ENCODE results near the gene DIS3L2. TPM values are rescaled to one million over a fixed set of nuclear protein-coding genes. Genes with fewer than 3 reads are reported as not detected.
"Not testable (repeated sequence)": the region's sequence is repeated elsewhere in the genome, so short reads cannot be mapped to it uniquely, and the experiment has no call there.

The DIS3L2 gene
- total RNA-seq, 4 donors from 2014 or later: 13.3 to 31.0 (median 23.6) TPM

DNA sequence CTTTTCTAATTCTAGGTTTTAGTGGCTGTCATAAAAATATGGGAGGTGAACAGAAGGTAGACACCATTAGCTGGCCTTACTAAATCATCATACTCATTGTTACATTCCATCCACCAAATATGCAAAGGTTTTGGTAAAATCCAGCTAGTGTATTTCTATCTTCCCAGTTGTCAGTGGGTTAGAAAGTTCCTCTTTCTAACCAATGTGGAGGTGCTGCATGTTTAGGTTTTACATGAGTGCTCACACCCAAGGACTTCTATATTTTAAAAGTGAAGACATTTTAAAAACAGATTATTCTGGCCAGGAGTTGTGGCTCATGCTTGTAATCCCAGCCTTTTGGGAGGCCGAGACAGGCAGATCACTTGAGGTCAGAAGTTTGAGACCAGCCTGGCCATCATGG is 423.0 kb downstream of the DIS3L2 start:
- no peak overlapping the region for H3K27ac ChIP-seq
- no peak for ATAC-seq

DNA sequence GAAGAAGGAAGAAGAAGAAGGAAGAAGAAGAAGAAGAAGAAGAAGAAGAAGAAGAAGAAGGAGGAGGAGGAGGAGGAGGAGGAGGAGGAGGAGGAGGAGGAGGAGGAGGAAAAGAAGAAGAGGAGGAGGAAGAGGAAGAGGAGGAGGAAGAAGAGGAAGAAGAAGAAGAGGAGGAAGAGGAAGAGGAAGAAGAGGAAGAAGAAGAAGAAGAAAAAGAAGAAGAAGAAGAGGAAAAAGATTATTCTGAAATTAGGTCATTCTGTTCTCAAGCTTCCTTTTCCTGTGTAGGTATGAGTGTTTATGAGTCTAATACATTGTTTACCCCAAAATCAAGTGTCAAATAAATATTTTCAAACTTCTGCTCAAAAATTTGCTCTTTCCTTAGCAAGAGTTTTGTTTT is 423.5 kb downstream of the DIS3L2 start:
- not testable (repeated sequence) for H3K27ac ChIP-seq, H3K9me3 ChIP-seq, H3K36me3 ChIP-seq, ATAC-seq, H3K4me3 ChIP-seq
- Histone ChIP-seq H3K27me3 (peaks cover 95% of the 10 kb centered on the region), H3K4me1 (peaks cover 0 to 25% (median 3%) of the 10 kb centered on the region in 3 donors)

More for the DNA sequence above, 423.0 kb downstream of the DIS3L2 start:
- TF ChIP-seq EP300 (IDR thresholded peaks at IDR 0.05) (no peak), CTCF (IDR thresholded peaks at IDR 0.05) (no peak), POLR2AphosphoS5 (IDR thresholded peaks at IDR 0.05) (no peak), POLR2A (IDR thresholded peaks at IDR 0.05) (no peak)
- Histone ChIP-seq H3K27me3 (peaks cover 95% of the 10 kb centered on the region), H3K36me3 (no peaks in the 10 kb centered on the region), H3K9me3 (no peaks in the 10 kb centered on the region), H3K4me3 (no peak overlapping the region), H3K4me1 (peaks cover 0 to 25% (median 3%) of the 10 kb centered on the region in 3 donors)
- 100% methylated on average over 1 of the region's 1 CpG; no CpG with 5 or more reads in 1 of the 2 donors for WGBS, 2 donors (ENCODE audit: low coverage in 1 of 2)

- H3K36me3 ChIP-seq: no peaks in the 10 kb centered on the region
- H3K9me3 ChIP-seq: no peaks in the 10 kb centered on the region
- WGBS, 2 donors (ENCODE audit: low coverage in 1 of 2): 12 to 13% methylated on average over 10 to 20 of the region's 24 CpGs
- peaks cover 0 to 25% (median 3%) of the 10 kb centered on the region in 3 donors for H3K4me1 ChIP-seq
- no peak overlapping the region for H3K27ac ChIP-seq
- ATAC-seq: no peak
- H3K27me3 ChIP-seq: peaks cover 98% of the 10 kb centered on the region
- H3K4me3 ChIP-seq: no peak overlapping the region
- TF ChIP-seq EP300 (IDR thresholded peaks at IDR 0.05) (no peak), POLR2AphosphoS5 (IDR thresholded peaks at IDR 0.05) (no peak), CTCF (IDR thresholded peaks at IDR 0.05) (no peak), POLR2A (IDR thresholded peaks at IDR 0.05) (no peak)
Observed at GRCh38 chr2:232385660-232386489, 424.4 kb downstream of the DIS3L2 start.

- ATAC-seq: no peak
- 13% methylated on average over 6 of the region's 23 CpGs; no CpG with 5 or more reads in 1 of the 2 donors for WGBS, 2 donors (ENCODE audit: low coverage in 1 of 2)
- H3K4me1 ChIP-seq: peaks cover 0 to 25% (median 3%) of the 10 kb centered on the region in 3 donors
- peaks cover 98% of the 10 kb centered on the region for H3K27me3 ChIP-seq
- no peaks in the 10 kb centered on the region for H3K36me3 ChIP-seq
- no peak overlapping the region for H3K27ac ChIP-seq
- no peaks in the 10 kb centered on the region for H3K9me3 ChIP-seq
- no peak overlapping the region for H3K4me3 ChIP-seq
- no peak for TF ChIP-seq EP300 (IDR thresholded peaks at IDR 0.05)
- TF ChIP-seq POLR2AphosphoS5 (IDR thresholded peaks at IDR 0.05): no peak
- no peak for TF ChIP-seq CTCF (IDR thresholded peaks at IDR 0.05)
- no peak for TF ChIP-seq POLR2A (IDR thresholded peaks at IDR 0.05)
Observed at GRCh38 chr2:232386490-232386739, 424.9 kb downstream of the DIS3L2 start.

Small RNA genes lying within 50 kb of the gene (small RNA-seq; reads per million reads assigned to genes)
- gene AC068134.3 (0 reads per million in 4 donors), gene AC068134.4 (0 to 0.09 (median 0) reads per million in 4 donors), gene MIR562 (0 reads per million in 4 donors)

Other genes with a start within 250 kb of the DIS3L2 start
- gene PDE6D, start 180.4 kb upstream of the DIS3L2 start, total RNA-seq: 10 to 100 TPM; 24.3 to 33.7 (median 28.7) TPM
- gene COPS7B, start 175.3 kb upstream of the DIS3L2 start, total RNA-seq: 10 to 100 TPM; 24.2 to 39.4 (median 30.0) TPM
- gene NPPC, start 35.3 kb upstream of the DIS3L2 start, total RNA-seq: not detected